ENCODE data around the gene KDM5B.

- TF ChIP-seq CTCF (IDR thresholded peaks at IDR 0.05) (no peak), POLR2A (IDR thresholded peaks at IDR 0.05) (no peak)
Observed at GRCh38 chr1:202728951-202729350, 79.3 kb downstream of the KDM5B start.

Measured in prostate gland (tissue), 2 donors.